Measurements from ENCODE around the gene RNASE11.
"Not testable (repeated sequence)": the region's sequence is repeated elsewhere in the genome, so short reads cannot be mapped to it uniquely, and the experiment has no call there.

RNASE11 gene

GRCh38 chr14:20587489-20588154 lies at the start of gene RNASE11:
RNASE11 (minus strand) TSS chr14:20588001.
- DNase-seq = no peak

GRCh38 chr14:20632831-20633691 lies 45.3 kb upstream of the RNASE11 start:
- peak; percentile 33 to 38 for DNase-seq

GRCh38 chr14:20632448-20632830 lies 44.6 kb upstream of the RNASE11 start:
- no peak for DNase-seq

- no peak for DNase-seq
Measured at GRCh38 chr14:20631880-20632389, 44.1 kb upstream of the RNASE11 start.

- peak; percentile 19 to 55 for DNase-seq
Measured at GRCh38 chr14:20631023-20631879, 43.5 kb upstream of the RNASE11 start.

- DNase-seq = peak in 1 of 2 experiments; percentile 19
Measured at GRCh38 chr14:20630340-20631022, 42.7 kb upstream of the RNASE11 start.

- no peak for DNase-seq
Measured at GRCh38 chr14:20628063-20628854, 40.5 kb upstream of the RNASE11 start.

GRCh38 chr14:20627346-20628027 lies 39.7 kb upstream of the RNASE11 start:
- no peak for DNase-seq

- DNase-seq = no peak
Measured at GRCh38 chr14:20626274-20626673, 38.5 kb upstream of the RNASE11 start.

GRCh38 chr14:20624495-20625070 lies 36.8 kb upstream of the RNASE11 start:
- DNase-seq = no peak

- no peak for DNase-seq
Measured at GRCh38 chr14:20623798-20624197, 36.0 kb upstream of the RNASE11 start.

- no peak for DNase-seq
Measured at GRCh38 chr14:20622816-20623291, 35.1 kb upstream of the RNASE11 start.

GRCh38 chr14:20620798-20621478 lies 33.1 kb upstream of the RNASE11 start:
- DNase-seq = no peak

GRCh38 chr14:20619688-20620087 lies 31.9 kb upstream of the RNASE11 start:
- DNase-seq = not testable (repeated sequence)

- no peak for DNase-seq
Measured at GRCh38 chr14:20618271-20618749, 30.5 kb upstream of the RNASE11 start.

GRCh38 chr14:20617138-20618003 lies 29.6 kb upstream of the RNASE11 start:
- no peak for DNase-seq

- no peak for DNase-seq
Measured at GRCh38 chr14:20615996-20616395, 28.2 kb upstream of the RNASE11 start.

- DNase-seq = no peak
Measured at GRCh38 chr14:20614038-20614840, 26.4 kb upstream of the RNASE11 start.
